Esophagus muscularis mucosa (tissue), 4 donors: ENCODE measurements around the gene LSM2. TPM values are rescaled to one million over a fixed set of nuclear protein-coding genes. Genes with fewer than 3 reads are reported as not detected.
A peak's percentile ranks its signal among the peaks of the same experiment; 100 is the strongest.

Experiments used
- DNase-seq: peaks from one replicate; pipeline ENCODE4 v3.0.0-alpha.2; 2017; ENCODE audit errors: extremely low spot score
- H3K27ac ChIP-seq, 4 donors: fragments of 200-600 bp; sonication (generic); replicated peaks in 1 of 4; 1 replicate in 3 of 4; 2 replicates in 1 of 4; pipeline ENCODE4 v1.5.1; 2016 to 2019; ENCODE audit warnings: mild to moderate bottlenecking in 1 of 4
- H3K27me3 ChIP-seq, 4 donors: fragments of 200-600 bp; sonication (generic); one replicate each; pipeline versions ENCODE4 v1.5.1 to v1.6.0; 2016 to 2019
- H3K36me3 ChIP-seq, 4 donors: fragments of 200-600 bp; sonication (generic); one replicate each; pipeline ENCODE4 v1.5.1; 2016 to 2019
- H3K4me1 ChIP-seq, 4 donors: fragments of 200-600 bp; sonication (generic); one replicate each; pipeline ENCODE4 v1.5.1; 2016 to 2019
- H3K4me3 ChIP-seq, 4 donors: fragments of 200-600 bp; sonication (generic); 1 replicate in 2 of 4; 2 replicates in 2 of 4; pipeline ENCODE4 v1.5.1; 2016 to 2019; ENCODE audit warnings: mild to moderate bottlenecking in 4 of 4, moderate library complexity in 1 of 4
- H3K9me3 ChIP-seq, 4 donors: fragments of 200-600 bp; sonication (generic); 1 replicate in 3 of 4; 2 replicates in 1 of 4; pipeline ENCODE4 v1.5.1; 2016 to 2019
- CTCF ChIP-seq, 3 experiments: fragments of 200-600 bp in 2 of 3; fragments of 450-650 bp in 1 of 3; sonication (generic) in 2 of 3; IDR thresholded peaks; one replicate each; pipeline ENCODE4 v1.5.1; 2017 to 2019; ENCODE audit warnings: antibody characterized with exemption in 3 of 3, mild to moderate bottlenecking in 2 of 3, moderate library complexity in 1 of 3
- EP300 ChIP-seq: sonication (generic); formaldehyde crosslinking; IDR thresholded peaks from one replicate; pipeline ENCODE4 v1.6.1; 2017; ENCODE audit warnings: antibody characterized with exemption
- POLR2A ChIP-seq: fragments of 450-650 bp; IDR thresholded peaks from one replicate; pipeline ENCODE4 v1.6.1; 2017; ENCODE audit warnings: antibody characterized with exemption, moderate library complexity, mild to moderate bottlenecking, low read depth
- POLR2AphosphoS5 ChIP-seq, 2 donors: sonication (generic); formaldehyde crosslinking; IDR thresholded peaks; one replicate each; pipeline ENCODE4 v1.6.1; 2017; ENCODE audit warnings: antibody characterized with exemption in 2 of 2
- WGBS: methylation state at CpG from one replicate; pipeline ENCODE4 v1.1.5; 2018; 5-methylcytosine and 5-hydroxymethylcytosine counted together
- intact Hi-C: fragments of 100-400 bp; cut with DNase I; formaldehyde crosslinking; loops from one replicate; pipeline ENCODE4 v1.15.1; 2023
- total RNA-seq, 4 donors: library from RNA; depleted of rRNA; stranded (reverse); fragments of >200 nt; gene quantifications; one replicate each; pipeline versions ENCODE4 v1.1.0 to v1.2.1, GENCODE V29; 2016

Gene LSM2
- total RNA-seq, 4 donors from 2014 or later = 24.2 to 41.5 (median 32.9) TPM

DNA sequence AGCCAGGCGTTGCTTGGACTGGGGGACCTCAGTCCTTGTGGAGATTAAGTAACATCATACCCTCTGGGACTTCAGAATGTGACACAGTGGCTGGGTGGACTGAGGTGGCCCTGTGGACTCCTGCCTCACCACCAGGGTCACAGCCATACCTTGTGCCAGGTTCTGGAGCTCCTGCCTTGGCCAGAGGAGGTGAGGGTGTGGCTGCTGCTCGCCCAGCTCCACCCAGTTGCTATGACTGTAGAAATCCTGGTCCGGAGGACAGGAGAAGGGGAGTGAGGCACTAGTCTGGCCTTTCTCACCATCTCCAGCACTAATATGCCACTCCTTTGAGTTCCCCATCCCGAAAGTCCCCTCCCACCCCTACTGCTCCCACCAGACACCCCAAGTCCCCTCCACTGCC is 31.6 kb downstream of the LSM2 start:
- 85% methylated on average over 4 of the region's 4 CpGs for WGBS
- H3K27ac ChIP-seq = no peak overlapping the region
- intact Hi-C loops = no loop called here
- H3K9me3 ChIP-seq = no peaks in the 10 kb centered on the region
- peaks cover 16 to 25% (median 20%) of the 10 kb centered on the region in 4 donors for H3K36me3 ChIP-seq
- no peak for DNase-seq
- no peaks in the 10 kb centered on the region for H3K27me3 ChIP-seq
- no peak for TF ChIP-seq POLR2A
- TF ChIP-seq EP300 = no peak
- TF ChIP-seq POLR2AphosphoS5 (IDR thresholded peaks at IDR 0.05) = no peak
- no peak for TF ChIP-seq CTCF (IDR thresholded peaks at IDR 0.05)
- H3K4me3 ChIP-seq = no peak overlapping the region
- H3K4me1 ChIP-seq = peaks cover 12 to 22% (median 16%) of the 10 kb centered on the region in 4 donors

- intact Hi-C loops = loop anchor here (5.0 kb wide), 1 partner anchor 60 kb away; no protein-coding TSS in a partner anchor
- no peak overlapping the region for H3K4me3 ChIP-seq
- H3K36me3 ChIP-seq = no peaks in the 10 kb centered on the region
- TF ChIP-seq POLR2A (no peak), POLR2AphosphoS5 (IDR thresholded peaks at IDR 0.05) (no peak), EP300 (no peak), CTCF (IDR thresholded peaks at IDR 0.05) (no peak)
- no peak for DNase-seq
- H3K9me3 ChIP-seq = no peaks in the 10 kb centered on the region
- H3K27me3 ChIP-seq = no peaks in the 10 kb centered on the region
- peaks cover 5 to 22% (median 11%) of the 10 kb centered on the region in 4 donors for H3K4me1 ChIP-seq
- 65% methylated on average over 4 of the region's 4 CpGs for WGBS
- H3K27ac ChIP-seq = no peak overlapping the region
Measured at GRCh38 chr6:31771992-31772358, 34.8 kb downstream of the LSM2 start.

- H3K27ac ChIP-seq = no peak overlapping the region
- peaks cover 0 to 3% (median 0%) of the 10 kb centered on the region in 4 donors for H3K27me3 ChIP-seq
- no peak for DNase-seq
- H3K36me3 ChIP-seq = no peaks in the 10 kb centered on the region
- TF ChIP-seq POLR2AphosphoS5 (IDR thresholded peaks at IDR 0.05) (no peak), EP300 (no peak), POLR2A (no peak), CTCF (IDR thresholded peaks at IDR 0.05) (no peak)
- no peaks in the 10 kb centered on the region for H3K9me3 ChIP-seq
- 93% methylated on average over 2 of the region's 2 CpGs for WGBS
- H3K4me1 ChIP-seq = peaks cover 0 to 22% (median 14%) of the 10 kb centered on the region in 4 donors
- intact Hi-C loops = loop anchor here (5.0 kb wide), 1 partner anchor 61 kb away; no protein-coding TSS in a partner anchor
- H3K4me3 ChIP-seq = no peak overlapping the region
Measured at GRCh38 chr6:31770860-31771259, 35.9 kb downstream of the LSM2 start.

DNA sequence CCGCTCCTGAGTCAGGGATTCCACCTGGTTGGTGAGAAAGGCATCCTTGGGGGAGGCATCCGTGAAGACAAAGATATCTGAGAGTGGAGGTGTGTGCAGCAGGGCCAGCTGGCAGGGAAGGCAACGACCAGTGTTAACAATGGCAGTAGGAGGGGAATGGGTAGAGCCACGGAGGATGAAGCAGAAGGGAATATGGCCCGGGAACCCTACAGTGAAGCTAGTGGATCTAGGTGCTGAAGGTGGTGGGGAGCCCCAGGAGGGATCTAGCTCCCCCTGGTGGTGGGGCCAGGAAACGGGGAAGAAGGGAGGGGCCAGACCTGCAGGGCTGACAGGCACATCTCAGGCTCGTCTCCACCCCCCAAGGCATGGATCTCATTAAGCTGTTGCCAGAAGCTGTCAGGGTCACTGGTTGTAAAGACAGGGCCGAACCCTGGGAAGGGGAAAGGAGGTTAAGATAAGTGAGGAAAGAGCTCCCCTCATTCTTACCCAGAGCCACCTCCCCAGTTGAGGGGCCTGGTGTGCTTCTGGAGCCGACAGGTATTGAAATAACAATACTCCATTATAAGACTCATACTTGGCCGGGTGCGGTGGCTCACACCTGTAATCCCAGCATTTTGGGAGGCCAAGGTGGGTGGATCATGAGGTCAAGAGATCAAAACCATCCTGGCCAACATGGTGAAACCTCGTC is 36.9 kb downstream of the LSM2 start:
- Histone ChIP-seq H3K36me3 (no peaks in the 10 kb centered on the region), H3K27me3 (peaks cover 0 to 3% (median 0%) of the 10 kb centered on the region in 4 donors), H3K9me3 (no peaks in the 10 kb centered on the region), H3K27ac (no peak overlapping the region), H3K4me3 (no peak overlapping the region), H3K4me1 (peaks cover 0 to 25% (median 16%) of the 10 kb centered on the region in 4 donors)
- 46% methylated on average over 9 of the region's 12 CpGs for whole genome bisulfite sequencing
- DNase-seq = no peak
- intact Hi-C loops = loop anchor here (2.0 to 5.0 kb wide), 3 partner anchors 43 to 89 kb away; partner anchors contain the start of genes DDAH2 and LY6G5C
- TF ChIP-seq POLR2AphosphoS5 (IDR thresholded peaks at IDR 0.05) (peak; percentile 44 to 59), CTCF (IDR thresholded peaks at IDR 0.05) (peak; percentile 74 to 93 (median 86)), EP300 (no peak)
